Activated T-cell treated with anti-CD3 and anti-CD28 coated beads, Interleukin-2, amount 50 U/mL, for 72 hours (primary cell): Measurements from ENCODE around the gene TLK1. TPM values are rescaled to one million over a fixed set of nuclear protein-coding genes. Genes with fewer than 3 reads are reported as not detected.

Source experiments
- ATAC-seq, 2 donors: fragments of 150-1000 bp; cut with Tn5 transposase; replicated peaks in 1 of 2; 2 replicates each; pipeline ENCODE4 v1.10.0; 2021; ENCODE audit warnings: moderate library complexity in 2 of 2, mild to moderate bottlenecking in 1 of 2
- DNase-seq, 2 donors: peaks; one replicate each; pipeline ENCODE4 v3.0.0; 2021 to 2022; ENCODE audit warnings: mixed read lengths in 1 of 2
- H3K27ac Mint-ChIP-seq: one replicate; pipeline ENCODE4 v1.8.0; 2022; ENCODE audit warnings: mild to moderate bottlenecking, moderate library complexity, mixed read lengths
- H3K27me3 Mint-ChIP-seq: one replicate; pipeline ENCODE4 v1.8.0; 2022; ENCODE audit warnings: low read depth, mixed read lengths
- H3K36me3 Mint-ChIP-seq, 2 donors: one replicate each; pipeline ENCODE4 v1.8.0; 2022; ENCODE audit warnings: mixed read lengths in 2 of 2, mild to moderate bottlenecking in 1 of 2; ENCODE audit not compliant: insufficient read depth in 2 of 2
- H3K4me1 Mint-ChIP-seq: one replicate; pipeline ENCODE4 v1.8.0; 2022; ENCODE audit warnings: low read depth, mixed read lengths
- H3K4me3 Mint-ChIP-seq, 2 donors: one replicate each; pipeline ENCODE4 v1.8.0; 2022; ENCODE audit warnings: mild to moderate bottlenecking in 2 of 2, mixed read lengths in 2 of 2, moderate library complexity in 2 of 2
- H3K9me3 Mint-ChIP-seq, 2 donors: one replicate each; pipeline ENCODE4 v1.8.0; 2022; ENCODE audit warnings: mixed read lengths in 2 of 2
- total RNA-seq, 2 donors: library from RNA; stranded (reverse); gene quantifications; one replicate each; pipeline ENCODE4 v1.2.3, GENCODE V29; 2022

TLK1 gene
- total RNA-seq, 2 donors from 2014 or later, result 96.0 to 102 TPM

DNA sequence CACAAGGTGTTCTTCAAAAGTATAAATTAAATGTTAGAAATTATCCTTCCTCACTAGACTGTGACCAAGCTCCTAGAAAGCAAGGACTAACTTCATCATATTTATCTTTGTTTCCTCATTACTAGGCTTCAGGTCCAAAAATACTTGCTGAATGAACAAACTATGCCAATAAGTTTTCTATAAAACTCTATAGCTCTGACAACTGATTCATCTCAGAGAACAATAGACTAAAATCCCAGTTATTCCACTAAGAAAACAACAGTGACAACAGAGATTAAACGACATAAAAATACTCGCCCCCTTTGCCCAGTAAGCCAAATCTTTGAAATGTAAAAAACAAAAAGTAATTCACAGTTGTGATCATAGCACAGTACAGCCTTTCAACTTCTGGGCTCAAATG, 13.6 kb downstream of the TLK1 start:
- DNase-seq (no peak), ATAC-seq (no peak)
- Mint-ChIP-seq H3K9me3 (no peaks in the 10 kb centered on the region), H3K4me3 (no peak overlapping the region), H3K27me3 (no peaks in the 10 kb centered on the region), H3K4me1 (peaks cover 77% of the 10 kb centered on the region), H3K27ac (peak overlapping the region; percentile 67), H3K36me3 (no peaks in the 10 kb centered on the region)

- Mint-ChIP-seq H3K36me3 (no peaks in the 10 kb centered on the region), H3K4me3 (no peak overlapping the region), H3K27ac (peak overlapping the region; percentile 67), H3K9me3 (no peaks in the 10 kb centered on the region), H3K4me1 (peaks cover 77% of the 10 kb centered on the region), H3K27me3 (no peaks in the 10 kb centered on the region)
- no peak for DNase-seq
- ATAC-seq, result no peak
Measured at GRCh38 chr2:171146633-171147032, 14.1 kb downstream of the TLK1 start.

GRCh38 chr2:171146071-171146470, 14.6 kb downstream of the TLK1 start:
- Mint-ChIP-seq H3K4me3 (no peak overlapping the region), H3K27me3 (no peaks in the 10 kb centered on the region), H3K36me3 (no peaks in the 10 kb centered on the region), H3K27ac (no peak overlapping the region), H3K4me1 (peaks cover 78% of the 10 kb centered on the region), H3K9me3 (no peaks in the 10 kb centered on the region)
- ATAC-seq (no peak), DNase-seq (no peak)

GRCh38 chr2:171143670-171144062, 17.0 kb downstream of the TLK1 start:
- ATAC-seq (no peak), DNase-seq (no peak)
- no peaks in the 10 kb centered on the region for H3K9me3 Mint-ChIP-seq
- no peaks in the 10 kb centered on the region for H3K36me3 Mint-ChIP-seq
- H3K4me3 Mint-ChIP-seq, result peak overlapping the region in 1 of 2 donors; percentile 1
- no peaks in the 10 kb centered on the region for H3K27me3 Mint-ChIP-seq
- H3K4me1 Mint-ChIP-seq, result peaks cover 82% of the 10 kb centered on the region
- peak overlapping the region; percentile 33 for H3K27ac Mint-ChIP-seq

DNA sequence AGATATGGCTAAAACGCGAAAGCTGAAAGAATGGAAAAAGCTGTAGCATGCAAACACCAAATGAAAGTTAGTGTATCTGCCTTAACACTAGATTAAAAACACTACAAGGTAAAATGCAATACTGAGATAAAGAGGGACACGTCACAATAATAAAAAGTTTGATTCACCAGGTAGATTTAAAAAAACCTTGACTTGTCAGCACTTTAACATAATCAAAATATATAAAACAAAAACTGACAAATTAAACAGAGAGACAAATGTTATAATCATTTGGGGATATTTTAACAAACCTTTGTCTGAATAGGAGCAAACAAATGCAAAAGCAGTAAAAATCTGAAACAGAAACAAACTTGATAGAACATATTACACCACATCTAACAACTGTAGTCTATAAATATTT, 18.3 kb downstream of the TLK1 start:
- Mint-ChIP-seq H3K27ac (peak overlapping the region; percentile 42), H3K9me3 (no peaks in the 10 kb centered on the region), H3K4me3 (no peak overlapping the region), H3K36me3 (no peaks in the 10 kb centered on the region), H3K27me3 (no peaks in the 10 kb centered on the region), H3K4me1 (peaks cover 73% of the 10 kb centered on the region)
- DNase-seq, result no peak
- no peak for ATAC-seq

DNA sequence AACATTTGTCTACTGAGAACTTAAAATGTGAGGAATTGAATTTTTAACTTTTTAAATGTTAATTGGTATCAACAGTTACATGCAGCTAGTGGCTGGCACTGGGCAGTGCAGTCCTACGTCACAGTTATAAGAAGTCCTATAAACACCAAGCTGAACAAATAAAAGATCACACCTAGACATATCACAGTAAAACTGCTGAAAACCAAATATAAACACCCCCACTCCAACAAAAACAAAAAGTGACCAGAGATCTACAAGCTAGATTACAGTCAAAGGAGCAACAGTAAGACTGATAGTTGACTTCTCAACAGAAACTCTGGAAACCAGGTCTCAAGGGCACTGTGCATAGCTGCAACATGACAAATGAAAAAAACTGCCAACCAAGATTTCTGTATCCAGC, 19.4 kb downstream of the TLK1 start:
- peak; percentile 38 to 44 for ATAC-seq
- Mint-ChIP-seq H3K4me3 (peak overlapping the region in 1 of 2 donors; percentile 65), H3K27me3 (no peaks in the 10 kb centered on the region), H3K27ac (peak overlapping the region; percentile 89), H3K4me1 (peaks cover 74% of the 10 kb centered on the region), H3K9me3 (no peaks in the 10 kb centered on the region), H3K36me3 (no peaks in the 10 kb centered on the region)
- no peak for DNase-seq

GRCh38 chr2:171139860-171140259, 20.8 kb downstream of the TLK1 start:
- H3K27ac Mint-ChIP-seq, result no peak overlapping the region
- no peaks in the 10 kb centered on the region for H3K36me3 Mint-ChIP-seq
- H3K4me3 Mint-ChIP-seq, result peak overlapping the region in 1 of 2 donors; percentile 58
- DNase-seq, result no peak
- peaks cover 77% of the 10 kb centered on the region for H3K4me1 Mint-ChIP-seq
- no peaks in the 10 kb centered on the region for H3K9me3 Mint-ChIP-seq
- ATAC-seq, result no peak
- no peaks in the 10 kb centered on the region for H3K27me3 Mint-ChIP-seq

- ATAC-seq (peak; percentile 92 to 96), DNase-seq (peak; percentile 15 to 29)
- peak overlapping the region; percentile 34 for H3K27ac Mint-ChIP-seq
Measured at GRCh38 chr2:171136024-171136423, 24.7 kb downstream of the TLK1 start.

DNA sequence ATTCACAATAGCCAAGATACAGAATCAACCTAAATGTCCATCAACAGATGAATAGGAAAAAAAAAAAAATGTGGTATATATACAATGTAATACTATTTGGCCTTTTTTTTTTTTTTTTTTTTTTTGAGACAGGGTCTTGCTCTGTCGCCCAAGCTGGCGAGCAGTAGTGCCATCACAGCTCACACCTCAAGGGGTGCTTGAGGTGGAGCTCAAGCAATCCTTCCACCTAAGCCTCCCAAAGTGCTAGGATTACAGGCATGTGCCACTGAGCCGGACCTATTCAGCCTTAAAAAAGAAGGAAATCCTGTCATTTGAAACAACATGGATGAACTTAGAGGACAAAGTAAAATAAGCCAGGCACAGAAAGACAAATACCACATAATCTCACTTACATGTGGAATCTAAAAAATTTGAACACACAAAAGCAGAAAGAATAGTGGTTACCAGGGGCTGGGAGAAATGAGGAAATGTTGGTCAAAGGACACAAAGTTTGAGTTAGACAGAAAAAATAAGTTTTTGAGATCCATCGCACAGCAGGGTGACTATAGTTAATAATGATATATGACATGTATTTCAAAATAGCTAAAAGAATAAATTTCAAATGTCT, 26.0 kb downstream of the TLK1 start:
- DNase-seq (no peak), ATAC-seq (no peak)
- no peaks in the 10 kb centered on the region for H3K27me3 Mint-ChIP-seq
- peaks cover 48% of the 10 kb centered on the region for H3K4me1 Mint-ChIP-seq
- H3K4me3 Mint-ChIP-seq, result no peak overlapping the region
- no peak overlapping the region for H3K27ac Mint-ChIP-seq
- H3K36me3 Mint-ChIP-seq, result peaks cover 0 to 2% of the 10 kb centered on the region in 2 donors
- H3K9me3 Mint-ChIP-seq, result no peaks in the 10 kb centered on the region

More at GRCh38 chr2:171136024-171136423, 24.7 kb downstream of the TLK1 start:
- Mint-ChIP-seq H3K27me3 (no peaks in the 10 kb centered on the region), H3K9me3 (no peaks in the 10 kb centered on the region), H3K4me1 (peaks cover 56% of the 10 kb centered on the region), H3K4me3 (peak overlapping the region; percentile 66 to 85), H3K36me3 (peaks cover 0 to 2% of the 10 kb centered on the region in 2 donors)

GRCh38 chr2:171132086-171132485, 28.6 kb downstream of the TLK1 start:
- no peak for DNase-seq
- H3K27me3 Mint-ChIP-seq, result no peaks in the 10 kb centered on the region
- ATAC-seq, result no peak
- no peaks in the 10 kb centered on the region for H3K9me3 Mint-ChIP-seq
- peaks cover 0 to 2% of the 10 kb centered on the region in 2 donors for H3K36me3 Mint-ChIP-seq
- H3K4me1 Mint-ChIP-seq, result peaks cover 42% of the 10 kb centered on the region
- H3K4me3 Mint-ChIP-seq, result no peak overlapping the region
- peak overlapping the region; percentile 22 for H3K27ac Mint-ChIP-seq

DNA sequence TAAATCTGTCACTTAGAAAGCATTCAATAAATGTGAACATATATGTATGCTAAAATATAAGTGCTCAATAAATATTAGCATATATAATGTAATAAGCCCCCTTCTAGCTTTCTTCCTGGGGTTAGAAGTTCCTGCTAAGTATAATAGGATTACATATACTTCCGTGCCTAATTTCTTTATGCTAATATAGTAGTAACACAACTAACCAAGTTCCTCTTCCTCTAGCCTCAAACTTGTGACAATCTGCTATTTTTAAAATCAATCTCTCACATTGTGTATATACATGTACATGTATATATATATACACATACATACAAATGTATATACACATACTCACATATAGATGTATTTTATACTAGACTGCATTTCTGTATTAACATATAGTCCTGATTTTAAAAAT, 32.2 kb downstream of the TLK1 start:
- Mint-ChIP-seq H3K4me1 (peaks cover 32% of the 10 kb centered on the region), H3K36me3 (peaks cover 0 to 2% of the 10 kb centered on the region in 2 donors), H3K9me3 (no peaks in the 10 kb centered on the region), H3K4me3 (no peak overlapping the region), H3K27ac (no peak overlapping the region), H3K27me3 (no peaks in the 10 kb centered on the region)
- no peak for ATAC-seq
- no peak for DNase-seq

GRCh38 chr2:171124541-171124940, 36.2 kb downstream of the TLK1 start:
- H3K4me1 Mint-ChIP-seq, result peaks cover 19% of the 10 kb centered on the region
- DNase-seq (no peak), ATAC-seq (no peak)
- no peak overlapping the region for H3K27ac Mint-ChIP-seq
- no peaks in the 10 kb centered on the region for H3K27me3 Mint-ChIP-seq
- no peak overlapping the region for H3K4me3 Mint-ChIP-seq
- no peaks in the 10 kb centered on the region for H3K9me3 Mint-ChIP-seq
- peaks cover 0 to 1% of the 10 kb centered on the region in 2 donors for H3K36me3 Mint-ChIP-seq

- Mint-ChIP-seq H3K4me3 (no peak overlapping the region), H3K4me1 (peaks cover 35% of the 10 kb centered on the region), H3K27me3 (no peaks in the 10 kb centered on the region), H3K27ac (peak overlapping the region; percentile 67), H3K9me3 (peaks cover 1 to 4% of the 10 kb centered on the region in 2 donors), H3K36me3 (peaks cover 9 to 34% of the 10 kb centered on the region in 2 donors)
- no peak for DNase-seq
- no peak for ATAC-seq
Measured at GRCh38 chr2:171109571-171109970, 51.1 kb downstream of the TLK1 start.

- Mint-ChIP-seq H3K27me3 (no peaks in the 10 kb centered on the region), H3K4me3 (no peak overlapping the region), H3K27ac (peak overlapping the region; percentile 67), H3K9me3 (peaks cover 0 to 4% of the 10 kb centered on the region in 2 donors), H3K36me3 (peaks cover 7 to 29% of the 10 kb centered on the region in 2 donors), H3K4me1 (peaks cover 39% of the 10 kb centered on the region)
- ATAC-seq (no peak), DNase-seq (no peak)
Measured at GRCh38 chr2:171109020-171109419, 51.7 kb downstream of the TLK1 start.
